Fibroblast of villous mesenchyme (primary cell): ENCODE measurements around the gene CCDC160. TPM values are rescaled to one million over a fixed set of nuclear protein-coding genes. Genes with fewer than 3 reads are reported as not detected.
"Not testable (repeated sequence)": the region's sequence is repeated elsewhere in the genome, so short reads cannot be mapped to it uniquely, and the experiment has no call there.

Source experiments
- DNase-seq: peaks from one replicate; pipeline ENCODE4 v3.0.0-alpha.2; 2010; ENCODE audit warnings: low read depth
- H3K4me3 ChIP-seq: 2 replicates; pipeline ENCODE4 v1.5.1; 2011; ENCODE audit warnings: low read depth, mild to moderate bottlenecking, low read length
- total RNA-seq: library from RNA; depleted of rRNA; stranded (reverse); fragments of >200 nt; gene quantifications from 2 replicates; pipeline ENCODE4 v1.2.3, GENCODE V29; 2012
- TF ChIP-seq, protein P1 (sequence below): IDR thresholded peaks from 2 replicates; pipeline ENCODE4 v1.5.1; 2012; ENCODE audit warnings: low read depth, mild to moderate bottlenecking, low read length; ENCODE audit not compliant: insufficient read depth

CCDC160 gene
- total RNA-seq, 1 donor = 0.43 TPM

DNA sequence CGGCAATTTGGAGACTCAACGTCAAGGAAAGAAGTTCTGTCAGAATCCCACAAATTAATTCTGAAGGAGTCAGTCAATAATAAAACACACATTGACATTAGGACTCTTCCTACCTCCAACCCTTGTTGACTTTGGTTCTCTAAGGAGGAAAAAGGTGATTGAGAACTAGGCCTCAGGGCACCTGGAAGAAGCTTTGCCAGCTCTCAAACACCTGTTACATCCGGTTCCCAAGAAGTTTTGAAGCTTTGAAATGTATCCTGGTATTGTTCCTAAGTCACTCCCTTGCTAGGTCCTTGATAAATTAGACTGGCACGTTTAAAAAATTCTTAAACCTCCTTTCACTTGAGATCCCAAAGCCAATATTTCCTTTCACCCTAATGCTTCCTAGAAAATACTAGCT is 1.7 kb upstream of the CCDC160 start:
- TF ChIP-seq, protein P1, sequence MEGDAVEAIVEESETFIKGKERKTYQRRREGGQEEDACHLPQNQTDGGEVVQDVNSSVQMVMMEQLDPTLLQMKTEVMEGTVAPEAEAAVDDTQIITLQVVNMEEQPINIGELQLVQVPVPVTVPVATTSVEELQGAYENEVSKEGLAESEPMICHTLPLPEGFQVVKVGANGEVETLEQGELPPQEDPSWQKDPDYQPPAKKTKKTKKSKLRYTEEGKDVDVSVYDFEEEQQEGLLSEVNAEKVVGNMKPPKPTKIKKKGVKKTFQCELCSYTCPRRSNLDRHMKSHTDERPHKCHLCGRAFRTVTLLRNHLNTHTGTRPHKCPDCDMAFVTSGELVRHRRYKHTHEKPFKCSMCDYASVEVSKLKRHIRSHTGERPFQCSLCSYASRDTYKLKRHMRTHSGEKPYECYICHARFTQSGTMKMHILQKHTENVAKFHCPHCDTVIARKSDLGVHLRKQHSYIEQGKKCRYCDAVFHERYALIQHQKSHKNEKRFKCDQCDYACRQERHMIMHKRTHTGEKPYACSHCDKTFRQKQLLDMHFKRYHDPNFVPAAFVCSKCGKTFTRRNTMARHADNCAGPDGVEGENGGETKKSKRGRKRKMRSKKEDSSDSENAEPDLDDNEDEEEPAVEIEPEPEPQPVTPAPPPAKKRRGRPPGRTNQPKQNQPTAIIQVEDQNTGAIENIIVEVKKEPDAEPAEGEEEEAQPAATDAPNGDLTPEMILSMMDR = no peak
- no peak for DNase-seq
- H3K4me3 ChIP-seq = no peak overlapping the region

GRCh38 chrX:134238144-134238543 is 1.2 kb downstream of the CCDC160 start:
- DNase-seq = not testable (repeated sequence)

GRCh38 chrX:134239016-134239415 is 2.0 kb downstream of the CCDC160 start:
- DNase-seq = no peak
- TF ChIP-seq, protein P1 = no peak
- no peak overlapping the region for H3K4me3 ChIP-seq

More at GRCh38 chrX:134238144-134238543, 1.2 kb downstream of the CCDC160 start:
- H3K4me3 ChIP-seq = not testable (repeated sequence)

DNA sequence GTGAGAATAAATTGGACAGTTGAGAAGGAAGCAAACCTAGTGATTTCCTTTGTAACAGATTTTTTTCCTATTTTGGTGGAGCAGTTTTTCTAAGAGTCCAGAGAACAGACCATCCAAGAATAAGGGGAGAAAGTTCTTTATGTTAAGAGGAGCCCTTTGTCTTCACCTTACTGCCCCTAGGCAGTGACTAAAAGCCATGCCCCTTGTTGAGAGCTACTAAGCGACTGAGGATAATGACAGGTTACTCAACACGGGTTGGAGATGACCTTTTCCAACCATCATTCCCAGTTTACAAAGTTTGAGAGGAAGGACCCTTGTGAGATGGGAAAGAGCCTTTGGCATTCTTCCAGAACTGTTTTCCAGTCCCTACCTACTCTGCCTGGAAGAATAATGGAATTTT is 3.2 kb downstream of the CCDC160 start:
- H3K4me3 ChIP-seq = no peak overlapping the region
- no peak for DNase-seq
- TF ChIP-seq, protein P1 = no peak

DNA sequence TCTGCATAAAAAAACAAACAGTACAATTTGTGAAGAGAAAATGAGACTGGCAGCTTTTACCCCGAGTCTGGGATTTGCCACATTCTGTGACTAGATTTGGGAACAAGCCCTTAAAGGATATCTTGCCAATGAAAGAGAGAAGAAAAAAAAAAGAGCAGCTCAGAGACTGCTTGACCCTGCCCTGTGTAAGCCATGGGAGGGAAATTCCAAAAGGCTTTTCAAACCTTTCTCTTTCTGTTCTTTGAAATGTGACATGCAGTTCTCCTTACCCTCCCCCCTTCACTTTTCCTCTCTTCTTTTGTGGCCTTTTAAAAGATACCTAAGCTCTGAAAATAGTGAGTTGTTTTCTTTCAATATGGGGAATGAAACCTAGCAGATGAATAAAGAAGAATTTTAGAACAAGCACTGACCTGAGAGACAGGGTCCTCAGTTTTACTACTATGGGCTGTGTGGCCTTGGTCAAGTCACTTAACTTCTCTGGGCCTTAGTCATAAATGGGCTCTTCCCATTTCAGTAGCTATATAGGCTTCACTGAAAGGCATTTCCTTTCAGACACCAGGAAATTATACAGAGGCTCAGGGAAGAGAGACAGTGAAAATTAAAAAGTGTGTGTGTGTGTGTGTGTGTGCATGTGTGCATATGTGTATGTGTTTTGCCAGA is 5.1 kb downstream of the CCDC160 start:
- DNase-seq = no peak
- no peak overlapping the region for H3K4me3 ChIP-seq
- TF ChIP-seq, protein P1 = no peak

- no peak for DNase-seq
- no peak overlapping the region for H3K4me3 ChIP-seq
- TF ChIP-seq, protein P1 = no peak
Measured at GRCh38 chrX:134244043-134244442, 7.1 kb downstream of the CCDC160 start.

GRCh38 chrX:134246282-134246681 is 9.3 kb downstream of the CCDC160 start:
- TF ChIP-seq, protein P1 = no peak
- no peak overlapping the region for H3K4me3 ChIP-seq
- DNase-seq = no peak
